ENCODE data around the gene RAB27B.

DNA sequence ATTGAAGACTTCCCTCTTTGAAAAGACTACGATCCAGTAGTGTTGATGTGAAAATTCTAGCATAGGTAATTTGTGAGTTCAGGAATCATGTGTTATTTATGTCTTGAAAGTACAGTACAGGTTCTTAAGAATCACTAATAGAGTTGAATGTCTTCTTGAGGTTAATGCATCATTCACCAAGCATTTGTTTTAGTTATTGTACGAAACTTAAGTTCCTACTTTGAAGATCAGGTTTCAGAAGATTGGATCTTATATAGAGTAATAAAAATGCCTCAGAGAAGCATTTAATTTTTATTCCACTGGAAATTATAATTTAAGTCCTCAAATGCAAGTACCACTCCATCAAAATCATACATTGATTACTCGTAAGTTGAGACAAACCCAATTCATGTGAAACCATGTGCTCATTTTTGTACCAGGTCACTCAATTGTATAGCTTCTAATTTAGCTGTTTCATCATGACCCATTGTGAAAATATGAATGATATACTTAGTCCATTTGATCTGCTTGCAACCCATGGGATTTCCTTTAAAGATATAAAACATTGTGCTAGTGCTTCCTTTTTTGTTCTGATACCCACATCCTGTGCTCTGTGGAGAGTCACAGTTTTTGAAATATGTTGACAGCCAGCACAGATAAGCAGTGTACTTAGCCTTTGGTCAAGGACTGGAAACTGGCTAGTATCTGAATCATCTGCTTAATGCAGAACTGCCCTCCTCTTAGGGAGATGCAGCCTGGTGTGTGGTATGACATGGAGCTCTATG lies 22.5 kb upstream of the RAB27B start:
- no peak for TF ChIP-seq ZBTB8A (tag by site-specific recombination; IDR thresholded peaks at IDR 0.05)
- TF ChIP-seq, protein P1, sequence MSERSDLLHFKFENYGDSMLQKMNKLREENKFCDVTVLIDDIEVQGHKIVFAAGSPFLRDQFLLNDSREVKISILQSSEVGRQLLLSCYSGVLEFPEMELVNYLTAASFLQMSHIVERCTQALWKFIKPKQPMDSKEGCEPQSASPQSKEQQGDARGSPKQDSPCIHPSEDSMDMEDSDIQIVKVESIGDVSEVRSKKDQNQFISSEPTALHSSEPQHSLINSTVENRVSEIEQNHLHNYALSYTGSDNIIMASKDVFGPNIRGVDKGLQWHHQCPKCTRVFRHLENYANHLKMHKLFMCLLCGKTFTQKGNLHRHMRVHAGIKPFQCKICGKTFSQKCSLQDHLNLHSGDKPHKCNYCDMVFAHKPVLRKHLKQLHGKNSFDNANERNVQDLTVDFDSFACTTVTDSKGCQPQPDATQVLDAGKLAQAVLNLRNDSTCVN (tag by site-specific recombination; optimal IDR thresholded peaks at IDR 0.05) = no peak
- TF ChIP-seq, protein P2, sequence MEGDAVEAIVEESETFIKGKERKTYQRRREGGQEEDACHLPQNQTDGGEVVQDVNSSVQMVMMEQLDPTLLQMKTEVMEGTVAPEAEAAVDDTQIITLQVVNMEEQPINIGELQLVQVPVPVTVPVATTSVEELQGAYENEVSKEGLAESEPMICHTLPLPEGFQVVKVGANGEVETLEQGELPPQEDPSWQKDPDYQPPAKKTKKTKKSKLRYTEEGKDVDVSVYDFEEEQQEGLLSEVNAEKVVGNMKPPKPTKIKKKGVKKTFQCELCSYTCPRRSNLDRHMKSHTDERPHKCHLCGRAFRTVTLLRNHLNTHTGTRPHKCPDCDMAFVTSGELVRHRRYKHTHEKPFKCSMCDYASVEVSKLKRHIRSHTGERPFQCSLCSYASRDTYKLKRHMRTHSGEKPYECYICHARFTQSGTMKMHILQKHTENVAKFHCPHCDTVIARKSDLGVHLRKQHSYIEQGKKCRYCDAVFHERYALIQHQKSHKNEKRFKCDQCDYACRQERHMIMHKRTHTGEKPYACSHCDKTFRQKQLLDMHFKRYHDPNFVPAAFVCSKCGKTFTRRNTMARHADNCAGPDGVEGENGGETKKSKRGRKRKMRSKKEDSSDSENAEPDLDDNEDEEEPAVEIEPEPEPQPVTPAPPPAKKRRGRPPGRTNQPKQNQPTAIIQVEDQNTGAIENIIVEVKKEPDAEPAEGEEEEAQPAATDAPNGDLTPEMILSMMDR (tag by site-specific recombination; IDR thresholded peaks at IDR 0.05) = no peak

Measured in HEK293 (cell line).